PC-9 (cell line): ENCODE measurements around the gene CADM1. TPM values are rescaled to one million over a fixed set of nuclear protein-coding genes. Genes with fewer than 3 reads are reported as not detected.
"Not testable (repeated sequence)": the region's sequence is repeated elsewhere in the genome, so short reads cannot be mapped to it uniquely, and the experiment has no call there.

Experiments
- BruUV-seq: library from RNA; stranded (reverse); fragments of 400-500 nt; replicated peaks from 2 replicates; lab custom pipeline; 2021; lab: Mats Ljungman, UMichigan
- CTCF ChIA-PET: fragments of 300-600 bp; sonication (Branson Sonifier 250); formaldehyde crosslinking; loops from one replicate; lab custom pipeline; 2022; ENCODE audit warnings: antibody characterized with exemption; lab: Charles Lee
- POLR2A ChIA-PET: fragments of 300-600 bp; sonication (Branson Sonifier 250); formaldehyde crosslinking; loops from one replicate; lab custom pipeline; 2022; ENCODE audit warnings: antibody characterized with exemption; ENCODE audit not compliant: unreplicated experiment; lab: Charles Lee
- DNase-seq, 2 experiments: peaks; one replicate each; pipeline versions ENCODE4 v3.0.0 to v3.0.0-alpha.2; 2015 to 2022; ENCODE audit warnings: mixed read lengths in 1 of 2
- H2AFZ ChIP-seq: fragments of 200-600 bp; sonication (generic); 2 replicates; pipeline ENCODE4 v1.8.1; 2017; ENCODE audit warnings: antibody characterized with exemption
- H3F3A ChIP-seq: fragments of 200-600 bp; sonication (generic); 2 replicates; pipeline ENCODE4 v1.8.1; 2017; ENCODE audit warnings: antibody characterized with exemption, mild to moderate bottlenecking, low read depth; ENCODE audit not compliant: insufficient read depth
- H3K27ac ChIP-seq: fragments of 200-600 bp; sonication (generic); 2 replicates; pipeline ENCODE4 v1.6.1; 2016; ENCODE audit warnings: mixed run types
- H3K27me3 ChIP-seq: fragments of 200-600 bp; sonication (generic); 2 replicates; pipeline ENCODE4 v1.6.1; 2016; ENCODE audit warnings: low read depth, mixed run types; ENCODE audit not compliant: insufficient read depth
- H3K36me3 ChIP-seq: fragments of 200-600 bp; sonication (generic); 2 replicates; pipeline ENCODE4 v1.6.1; 2016; ENCODE audit warnings: low read depth, mixed run types
- H3K4me1 ChIP-seq: fragments of 200-600 bp; sonication (generic); replicated peaks from 2 replicates; pipeline ENCODE4 v1.6.1; 2016; ENCODE audit warnings: mixed run types; ENCODE audit not compliant: insufficient read depth
- H3K4me2 ChIP-seq: fragments of 200-600 bp; sonication (generic); 2 replicates; pipeline ENCODE4 v1.6.1; 2017; ENCODE audit warnings: mixed run types
- H3K4me3 ChIP-seq: fragments of 200-600 bp; sonication (generic); 2 replicates; pipeline ENCODE4 v1.6.1; 2016; ENCODE audit warnings: mixed run types
- H3K79me2 ChIP-seq: fragments of 200-600 bp; sonication (generic); 2 replicates; pipeline ENCODE4 v1.6.1; 2017; ENCODE audit warnings: low read depth, mixed run types
- H3K9me2 ChIP-seq: fragments of 200-600 bp; sonication (generic); 2 replicates; pipeline ENCODE4 v1.8.1; 2017; ENCODE audit warnings: mild to moderate bottlenecking; ENCODE audit not compliant: insufficient read depth
- H3K9me3 ChIP-seq: fragments of 200-600 bp; sonication (generic); 2 replicates; pipeline ENCODE4 v1.8.1; 2016; ENCODE audit warnings: low read depth; ENCODE audit not compliant: insufficient read depth
- H4K20me1 ChIP-seq: fragments of 200-600 bp; sonication (generic); 2 replicates; pipeline ENCODE4 v1.8.1; 2017; ENCODE audit not compliant: insufficient read depth
- EZH2 ChIP-seq: fragments of 200-600 bp; sonication (generic); IDR thresholded peaks from 2 replicates; pipeline ENCODE4 v1.8.0; 2017; ENCODE audit warnings: antibody characterized with exemption, low read depth
- intact Hi-C: fragments of 100-400 bp; cut with micrococcal nuclease; formaldehyde crosslinking; loops from one replicate; pipeline ENCODE4 v1.10.0; 2022; ENCODE audit not compliant: unreplicated experiment
- total RNA-seq: library from RNA; stranded (reverse); gene quantifications from 2 replicates; pipeline ENCODE4 v1.2.3, GENCODE V29; 2021
- TF ChIP-seq, protein P1 (sequence below): fragments of 200-600 bp; sonication (generic); conservative IDR thresholded peaks from 2 replicates; pipeline ENCODE4 v1.6.1; 2017; ENCODE audit warnings: mixed run types, antibody characterized with exemption, mild to moderate bottlenecking, moderate library complexity

CADM1 gene
- total RNA-seq, 1 experiment from 2014 or later, result not detected

DNA sequence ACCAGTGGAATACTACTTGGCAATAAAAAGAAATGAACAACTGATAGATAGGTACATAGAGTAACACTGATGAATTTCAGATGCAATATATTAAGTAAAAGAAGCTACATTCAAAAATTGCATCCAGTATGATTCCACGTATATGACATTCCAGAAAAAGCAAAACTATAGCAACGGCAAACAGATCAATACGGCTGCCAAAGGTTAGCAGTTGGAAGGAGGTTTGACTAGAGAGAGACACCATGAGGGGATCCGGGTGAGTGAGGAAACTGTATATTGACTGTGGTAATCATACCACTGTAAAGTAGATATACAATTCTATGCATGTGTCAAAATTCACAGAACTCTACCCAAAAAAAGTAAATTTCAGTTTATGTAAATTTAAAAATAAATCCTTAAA is 28.7 kb downstream of the CADM1 start:
- ChIA-PET POLR2A (no interaction called here), CTCF (no interaction called here)
- Histone ChIP-seq H3K27ac (no peak overlapping the region), H2AFZ (no peak overlapping the region), H4K20me1 (no peaks in the 10 kb centered on the region), H3K4me2 (no peak overlapping the region), H3K4me3 (no peak overlapping the region), H3K36me3 (no peaks in the 10 kb centered on the region), H3F3A (no peaks in the 10 kb centered on the region), H3K27me3 (no peaks in the 10 kb centered on the region), H3K9me2 (no peaks in the 10 kb centered on the region), H3K9me3 (no peaks in the 10 kb centered on the region), H3K79me2 (no peaks in the 10 kb centered on the region), H3K4me1 (no peaks in the 10 kb centered on the region)
- DNase-seq, result no peak
- TF ChIP-seq, protein P1, sequence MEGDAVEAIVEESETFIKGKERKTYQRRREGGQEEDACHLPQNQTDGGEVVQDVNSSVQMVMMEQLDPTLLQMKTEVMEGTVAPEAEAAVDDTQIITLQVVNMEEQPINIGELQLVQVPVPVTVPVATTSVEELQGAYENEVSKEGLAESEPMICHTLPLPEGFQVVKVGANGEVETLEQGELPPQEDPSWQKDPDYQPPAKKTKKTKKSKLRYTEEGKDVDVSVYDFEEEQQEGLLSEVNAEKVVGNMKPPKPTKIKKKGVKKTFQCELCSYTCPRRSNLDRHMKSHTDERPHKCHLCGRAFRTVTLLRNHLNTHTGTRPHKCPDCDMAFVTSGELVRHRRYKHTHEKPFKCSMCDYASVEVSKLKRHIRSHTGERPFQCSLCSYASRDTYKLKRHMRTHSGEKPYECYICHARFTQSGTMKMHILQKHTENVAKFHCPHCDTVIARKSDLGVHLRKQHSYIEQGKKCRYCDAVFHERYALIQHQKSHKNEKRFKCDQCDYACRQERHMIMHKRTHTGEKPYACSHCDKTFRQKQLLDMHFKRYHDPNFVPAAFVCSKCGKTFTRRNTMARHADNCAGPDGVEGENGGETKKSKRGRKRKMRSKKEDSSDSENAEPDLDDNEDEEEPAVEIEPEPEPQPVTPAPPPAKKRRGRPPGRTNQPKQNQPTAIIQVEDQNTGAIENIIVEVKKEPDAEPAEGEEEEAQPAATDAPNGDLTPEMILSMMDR, result no peak
- no peak for TF ChIP-seq EZH2
- intact Hi-C loops, result no loop called here
- BruUV-seq, result no TSS peak

DNA sequence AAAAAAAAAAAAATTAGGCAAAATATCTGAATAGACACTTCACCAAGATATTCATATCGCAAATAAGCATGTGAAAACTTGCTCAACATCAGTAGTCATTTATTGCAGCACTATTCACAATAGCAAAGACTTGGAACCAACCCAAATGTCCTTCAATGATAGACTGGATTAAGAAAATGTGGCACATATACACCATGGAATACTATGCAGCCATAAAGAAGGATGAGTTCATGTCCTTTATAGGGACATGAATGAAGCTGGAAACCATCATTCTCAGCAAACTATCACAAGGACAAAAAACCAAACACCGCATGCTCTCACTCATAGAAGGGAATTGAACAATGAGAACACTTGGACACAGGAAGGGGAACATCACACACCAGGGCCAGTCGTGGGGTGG is 29.9 kb downstream of the CADM1 start:
- H3K36me3 ChIP-seq, H3K27me3 ChIP-seq, H3F3A ChIP-seq, H3K4me3 ChIP-seq, DNase-seq, BruUV-seq, H3K9me2 ChIP-seq, H2AFZ ChIP-seq, H3K9me3 ChIP-seq, CTCF ChIA-PET, H4K20me1 ChIP-seq, POLR2A ChIA-PET, H3K27ac ChIP-seq, H3K4me1 ChIP-seq, H3K4me2 ChIP-seq, intact Hi-C loops, H3K79me2 ChIP-seq: not testable (repeated sequence)

DNA sequence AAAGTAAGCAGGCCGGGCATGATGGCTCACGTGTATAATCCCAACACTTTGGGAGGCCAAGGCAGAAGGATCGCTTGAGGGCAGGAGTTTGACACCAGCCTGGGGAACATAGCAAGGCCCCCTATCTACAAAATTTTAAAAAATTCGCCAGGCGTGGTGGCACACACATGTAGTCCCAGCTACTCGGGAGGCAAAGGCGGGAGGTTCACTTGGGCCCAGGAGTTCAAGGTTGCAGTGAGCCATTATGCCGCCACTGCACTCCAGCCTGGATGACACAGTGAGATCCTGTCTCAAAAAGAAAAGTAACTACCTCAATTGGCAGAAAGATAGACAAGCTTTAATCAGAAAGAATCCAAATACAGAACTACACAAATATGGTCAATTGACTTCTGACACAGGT is 31.0 kb downstream of the CADM1 start:
- BruUV-seq, result no TSS peak

More for the DNA sequence above, 31.0 kb downstream of the CADM1 start:
- no peak for TF ChIP-seq EZH2
- TF ChIP-seq, protein P1, result no peak
- no peak overlapping the region for H3K27ac ChIP-seq
- H3K79me2 ChIP-seq, result no peaks in the 10 kb centered on the region
- no peaks in the 10 kb centered on the region for H3K27me3 ChIP-seq
- DNase-seq, result no peak
- H3K4me3 ChIP-seq, result no peak overlapping the region
- H2AFZ ChIP-seq, result no peak overlapping the region
- ChIA-PET CTCF (no interaction called here), POLR2A (no interaction called here)
- no peak overlapping the region for H3K4me2 ChIP-seq
- H3K9me2 ChIP-seq, result no peaks in the 10 kb centered on the region
- no peaks in the 10 kb centered on the region for H3F3A ChIP-seq
- intact Hi-C loops, result no loop called here
- no peaks in the 10 kb centered on the region for H3K9me3 ChIP-seq
- H3K4me1 ChIP-seq, result no peaks in the 10 kb centered on the region
- no peaks in the 10 kb centered on the region for H3K36me3 ChIP-seq
- no peaks in the 10 kb centered on the region for H4K20me1 ChIP-seq
